CD4-positive, alpha-beta T cell treated with Interleukin-15 for 4 hours (primary cell): Measurements from ENCODE around the gene DCAF4.
"Not testable (repeated sequence)": the region's sequence is repeated elsewhere in the genome, so short reads cannot be mapped to it uniquely, and the experiment has no call there.

ENCODE experiments used
- DNase-seq: peaks from one replicate; pipeline ENCODE4 v3.0.0-alpha.2; 2020; ENCODE audit warnings: low spot score

Gene DCAF4

GRCh38 chr14:72970824-72971434, 44.7 kb downstream of the DCAF4 start:
- no peak for DNase-seq

DNA sequence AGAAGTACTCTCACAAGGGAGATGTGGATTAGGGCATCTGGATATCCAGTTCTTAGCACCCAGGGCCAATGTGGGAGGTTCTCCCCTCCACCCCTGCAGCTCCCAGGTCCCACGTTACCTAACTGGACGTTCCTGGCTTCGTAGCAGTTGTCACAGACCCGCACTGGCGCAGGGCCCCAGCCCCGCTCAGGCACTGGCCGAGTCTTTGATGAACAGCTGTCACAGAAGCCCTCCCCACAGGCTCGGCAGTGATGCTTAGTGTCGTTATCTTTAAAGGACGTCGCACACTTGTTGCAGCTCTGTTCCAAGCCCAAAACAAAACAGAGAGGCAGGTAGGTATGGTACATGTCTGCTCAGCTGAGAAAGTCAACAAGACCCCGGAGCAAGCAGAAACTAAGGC, 48.4 kb downstream of the DCAF4 start:
- no peak for DNase-seq

DNA sequence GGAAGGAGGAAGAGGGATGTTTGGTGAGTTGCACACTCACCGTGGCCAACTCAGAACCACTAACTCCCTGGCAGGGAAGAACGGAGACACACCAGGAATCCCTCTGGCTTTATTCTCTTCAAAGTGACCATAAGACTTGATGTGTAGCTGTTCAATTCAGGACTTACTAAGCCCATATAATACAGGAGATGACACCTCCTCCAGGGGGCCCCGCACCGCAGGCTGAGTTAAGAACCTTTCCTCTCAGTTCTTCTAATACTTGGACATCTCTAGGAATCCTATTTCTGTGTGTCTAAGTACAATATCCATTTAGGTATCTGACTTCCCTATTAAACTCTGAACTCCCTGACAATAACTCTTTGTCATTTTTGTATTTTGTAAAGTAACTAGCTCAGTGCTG, 49.5 kb downstream of the DCAF4 start:
- DNase-seq: no peak

GRCh38 chr14:72978856-72979255, 52.6 kb downstream of the DCAF4 start:
- no peak for DNase-seq

GRCh38 chr14:72980863-72981262, 54.6 kb downstream of the DCAF4 start:
- no peak for DNase-seq

DNA sequence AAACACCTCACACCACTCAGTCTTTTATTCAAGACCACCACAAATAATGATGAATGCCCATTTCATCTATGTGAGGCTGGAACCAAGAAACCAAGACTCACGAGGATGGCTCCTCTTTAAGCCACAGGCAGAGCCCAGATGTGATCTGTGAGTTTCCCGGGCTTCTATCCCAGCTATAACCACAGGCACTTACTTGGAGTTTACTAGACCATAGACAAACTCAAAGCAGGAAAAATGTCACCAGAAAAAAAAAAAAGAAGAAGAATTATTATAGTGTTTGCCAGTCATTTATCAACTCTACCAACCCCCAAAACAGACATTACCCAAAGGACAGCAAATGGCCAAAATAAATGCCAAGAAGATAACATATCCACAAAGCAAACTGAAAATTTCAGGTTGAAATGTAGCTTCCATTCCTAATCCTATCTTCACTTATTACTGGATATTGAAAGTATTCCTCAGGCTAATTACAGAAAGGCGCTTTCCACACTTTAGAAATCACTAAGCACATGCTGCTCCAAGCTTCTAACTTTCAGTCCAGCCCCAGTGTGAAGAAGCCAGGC, 56.0 kb downstream of the DCAF4 start:
- no peak for DNase-seq

GRCh38 chr14:72986214-72986613, 60.0 kb downstream of the DCAF4 start:
- DNase-seq: no peak

- DNase-seq: no peak
Measured at GRCh38 chr14:72986857-72987256, 60.6 kb downstream of the DCAF4 start.

DNA sequence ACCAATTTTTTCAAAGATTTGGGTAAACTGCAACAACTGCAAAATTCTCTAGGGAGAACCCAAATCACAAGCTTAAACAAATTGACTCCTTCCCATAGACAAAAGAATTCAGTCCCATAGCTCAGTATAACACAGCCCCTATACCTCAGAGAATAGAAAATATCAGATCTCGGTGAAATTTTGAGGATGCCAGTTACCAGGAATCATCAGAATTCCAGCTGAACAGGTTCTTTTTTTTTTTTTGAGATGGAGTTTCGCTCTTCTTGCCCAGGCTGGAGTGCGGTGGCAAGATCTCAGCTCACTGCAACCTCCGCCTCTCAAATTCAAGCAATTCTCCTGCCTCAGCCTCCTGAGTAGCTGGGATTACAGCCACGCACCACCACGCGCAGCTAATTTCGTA, 63.9 kb downstream of the DCAF4 start:
- no peak for DNase-seq

DNA sequence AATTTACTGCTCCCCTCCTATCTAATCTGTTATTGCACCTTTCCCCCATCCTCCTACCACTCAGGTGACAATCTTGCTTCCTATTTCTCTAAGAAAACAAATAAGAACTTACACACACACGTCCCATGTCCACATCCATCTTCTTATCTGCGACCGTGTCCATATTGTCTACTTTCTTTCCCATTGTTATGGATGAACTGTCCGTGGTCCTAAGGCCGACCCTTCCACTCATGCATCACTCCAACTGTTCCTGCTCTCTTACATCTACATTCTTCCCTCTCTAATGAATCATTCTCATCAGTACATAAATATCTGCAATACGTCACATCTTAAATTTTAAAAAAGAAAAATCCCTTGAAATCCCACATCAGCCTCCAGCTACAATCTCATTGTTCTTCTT, 70.7 kb downstream of the DCAF4 start:
- DNase-seq: no peak

DNA sequence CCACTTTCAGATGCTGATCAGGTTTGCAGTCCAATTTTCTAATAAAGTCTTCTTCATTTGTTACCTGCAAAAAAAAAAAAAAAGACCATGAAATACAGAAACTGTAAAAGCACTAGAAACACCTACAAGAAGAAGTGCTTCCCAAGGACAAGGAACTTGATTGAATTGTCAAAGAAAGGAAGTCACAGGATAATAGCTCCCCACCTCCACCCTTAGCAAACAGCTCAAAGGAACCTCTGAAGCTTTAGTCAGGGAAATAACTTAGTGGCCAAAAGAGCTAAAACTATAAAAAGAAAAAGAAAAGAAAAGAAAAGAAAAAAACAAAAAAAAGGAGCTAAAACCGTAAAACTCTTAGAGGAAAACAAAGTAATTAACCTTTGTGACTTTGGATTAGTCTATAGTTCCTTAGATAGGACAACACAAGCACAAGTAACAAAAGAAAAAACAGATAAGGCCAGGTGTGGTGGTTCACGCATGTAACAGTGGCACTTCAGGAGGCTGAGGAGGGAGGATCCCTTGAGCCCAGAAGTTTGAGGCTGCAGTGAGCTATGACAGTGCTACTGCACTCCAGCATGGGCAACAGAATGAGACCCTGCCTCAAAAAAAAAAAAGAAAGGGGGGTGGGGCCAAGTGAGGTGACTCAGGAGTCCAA, 72.1 kb downstream of the DCAF4 start:
- no peak for DNase-seq

GRCh38 chr14:72999316-72999715, 73.1 kb downstream of the DCAF4 start:
- no peak for DNase-seq

DNA sequence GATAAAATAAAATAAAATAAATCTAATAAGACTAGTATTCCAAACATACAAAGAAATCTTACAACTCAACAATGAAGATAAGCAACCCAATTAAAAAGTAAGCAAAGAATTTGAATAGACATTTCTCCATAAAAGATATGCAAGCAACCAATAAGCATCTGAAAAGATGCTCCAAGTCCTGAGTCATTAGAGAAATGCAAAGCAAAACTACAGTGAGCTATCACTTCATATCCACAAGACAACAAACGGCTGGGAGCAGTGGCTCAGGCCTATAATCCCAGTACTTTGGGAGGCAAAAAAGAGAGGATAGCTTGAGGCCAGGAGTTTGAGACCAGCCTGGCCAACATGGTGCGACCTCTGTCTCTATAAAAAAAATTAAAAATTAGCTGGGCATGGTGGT, 73.8 kb downstream of the DCAF4 start:
- DNase-seq: no peak

DNA sequence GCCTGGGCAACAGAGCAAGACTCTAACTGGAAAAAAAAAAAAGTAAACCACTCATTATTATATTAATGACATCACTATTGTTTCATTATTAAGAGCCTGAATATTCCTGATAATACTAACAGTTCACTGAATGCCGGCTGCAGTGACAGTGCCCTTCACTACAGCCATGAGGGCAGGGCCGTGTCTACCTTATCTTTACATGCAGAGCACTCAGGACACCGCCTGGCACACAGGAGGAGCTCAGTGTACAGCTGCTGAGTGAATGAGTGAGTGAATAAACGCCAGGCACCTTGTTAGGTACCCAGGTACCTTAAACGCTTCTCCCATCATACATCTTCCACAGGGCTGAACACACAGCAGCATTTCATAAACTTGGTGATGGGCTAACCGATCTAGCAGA, 77.4 kb downstream of the DCAF4 start:
- no peak for DNase-seq

- not testable (repeated sequence) for DNase-seq
Measured at GRCh38 chr14:73004641-73005040, 78.4 kb downstream of the DCAF4 start.

DNA sequence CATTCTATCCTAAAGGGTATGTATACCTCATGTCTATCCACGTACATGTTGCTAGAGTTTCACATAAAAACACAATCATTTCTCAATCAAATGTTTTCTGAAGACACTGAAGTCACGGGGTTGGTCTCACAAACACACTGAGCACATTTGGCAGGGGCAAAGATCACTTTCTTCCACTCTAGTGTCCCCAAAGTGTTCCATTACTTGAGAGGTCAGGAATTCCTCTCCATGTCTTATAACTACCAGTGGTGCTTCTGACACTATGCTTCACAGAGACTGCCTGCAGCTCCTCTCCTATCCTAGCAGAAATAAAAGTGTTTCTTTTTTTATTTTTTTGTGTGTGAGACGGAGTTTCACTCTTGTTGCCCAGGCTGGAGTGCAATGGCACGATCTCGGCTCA, 81.6 kb downstream of the DCAF4 start:
- DNase-seq: no peak

GRCh38 chr14:73008501-73008900, 82.2 kb downstream of the DCAF4 start:
- no peak for DNase-seq
